H1 (cell line): ENCODE data around the gene NAA25. TPM values are rescaled to one million over a fixed set of nuclear protein-coding genes. Genes with fewer than 3 reads are reported as not detected.

ENCODE experiments used
- CTCF ChIA-PET: fragments of 300-600 bp; sonication (Branson Sonifier 250); formaldehyde crosslinking; loops from one replicate; lab custom pipeline; 2021; ENCODE audit not compliant: partially characterized antibody; lab: Charles Lee
- POLR2A ChIA-PET: fragments of 300-600 bp; sonication (Branson Sonifier 250); formaldehyde crosslinking; loops from one replicate; lab custom pipeline; 2021; ENCODE audit warnings: inconsistent platforms; ENCODE audit not compliant: partially characterized antibody; lab: Charles Lee
- DNase-seq, 2 experiments: peaks; one replicate each; pipeline versions ENCODE4 v3.0.0 to v3.0.0-alpha.2; 2010 to 2022; ENCODE audit warnings: low spot score in 2 of 2, low read depth in 1 of 2, mixed read lengths in 1 of 2
- FAIRE-seq: peaks from 2 replicates; lab custom pipeline; 2011; peaks lifted over from hg19 to GRCh38; lab: Jason Lieb, UNC
- H2AFZ ChIP-seq: 2 replicates; pipeline ENCODE4 v1.8.1; 2012; ENCODE audit warnings: low read length, inconsistent platforms
- H2AK5ac ChIP-seq: 2 replicates; pipeline ENCODE4 v1.6.1; 2013; ENCODE audit warnings: low read depth, low read length
- H2BK120ac ChIP-seq: replicated peaks from 2 replicates; pipeline ENCODE3; 2013; ENCODE audit warnings: low read depth, low read length, inconsistent platforms
- H2BK12ac ChIP-seq: 2 replicates; pipeline ENCODE4 v1.6.1; 2013; ENCODE audit warnings: low read depth, low read length
- H2BK15ac ChIP-seq: 2 replicates; pipeline ENCODE4 v1.6.1; 2013; ENCODE audit warnings: low read length
- H2BK20ac ChIP-seq: 2 replicates; pipeline ENCODE4 v1.6.1; 2013; ENCODE audit warnings: low read length
- H2BK5ac ChIP-seq: 2 replicates; pipeline ENCODE4 v1.6.1; 2013; ENCODE audit warnings: low read depth, low read length
- H3K14ac ChIP-seq: 2 replicates; pipeline ENCODE4 v1.6.1; 2013; ENCODE audit warnings: inconsistent platforms; ENCODE audit not compliant: insufficient read length
- H3K18ac ChIP-seq: 2 replicates; pipeline ENCODE4 v1.6.1; 2013; ENCODE audit warnings: low read length; ENCODE audit errors: extremely low read depth
- H3K23ac ChIP-seq: 2 replicates; pipeline ENCODE4 v1.6.1; 2013; ENCODE audit warnings: inconsistent platforms; ENCODE audit not compliant: insufficient read length
- H3K23me2 ChIP-seq: 2 replicates; pipeline ENCODE4 v1.6.1; 2013; ENCODE audit warnings: low read depth, low read length
- H3K27ac ChIP-seq: 2 replicates; pipeline ENCODE4 v1.6.1; 2011; ENCODE audit warnings: low read depth, low read length, inconsistent platforms
- H3K27me3 ChIP-seq, 4 experiments: replicated peaks in 1 of 4; 1 replicate in 1 of 4; 2 replicates in 3 of 4; pipeline versions ENCODE4 v1.6.1 to v1.8.1; 2011 to 2013; ENCODE audit warnings: low read length in 3 of 4, mild to moderate bottlenecking in 3 of 4, inconsistent platforms in 2 of 4, mixed read lengths in 2 of 4, moderate library complexity in 1 of 4; ENCODE audit not compliant: control insufficient read depth in 3 of 4, insufficient read depth in 3 of 4; ENCODE audit errors: extremely low read depth in 1 of 4
- H3K36me3 ChIP-seq, 4 experiments: 2 replicates each; pipeline versions ENCODE4 v1.6.1 to v1.8.1; 2011 to 2013; ENCODE audit warnings: mild to moderate bottlenecking in 4 of 4, low read length in 3 of 4, moderate library complexity in 2 of 4, control low read depth in 1 of 4, inconsistent platforms in 1 of 4; ENCODE audit not compliant: insufficient read depth in 4 of 4, control insufficient read depth in 2 of 4
- H3K4ac ChIP-seq: replicated peaks from 2 replicates; pipeline ENCODE3; 2013; ENCODE audit warnings: low read length, low read depth, mixed read lengths, inconsistent platforms; ENCODE audit not compliant: insufficient read length
- H3K4me1 ChIP-seq, 4 experiments: replicated peaks in 1 of 4; 1 replicate in 1 of 4; 2 replicates in 3 of 4; pipeline versions ENCODE4 v1.6.1 to v1.8.1; 2011 to 2013; ENCODE audit warnings: low read length in 3 of 4, inconsistent platforms in 2 of 4, mixed read lengths in 1 of 4; ENCODE audit not compliant: insufficient read depth in 4 of 4, control insufficient read depth in 3 of 4
- H3K4me2 ChIP-seq, 2 experiments: 2 replicates each; pipeline versions ENCODE4 v1.6.1 to v1.8.1; 2011 to 2013; ENCODE audit warnings: low read depth in 2 of 2, low read length in 2 of 2, control low read depth in 1 of 2, inconsistent platforms in 1 of 2, mild to moderate bottlenecking in 1 of 2; ENCODE audit not compliant: insufficient read depth in 1 of 2
- H3K4me3 ChIP-seq, 4 experiments: fragments of 200-600, 300-600 bp in 1 of 4; sonication (generic), shearing (Covaris generic), sonication (Bioruptor Twin) in 1 of 4; 2 replicates each; pipeline versions ENCODE4 v1.5.1 to v1.8.1; 2011 to 2016; ENCODE audit warnings: low read length in 4 of 4, low read depth in 3 of 4, control low read depth in 2 of 4, inconsistent platforms in 2 of 4, mild to moderate bottlenecking in 2 of 4, mixed read lengths in 1 of 4, moderate library complexity in 1 of 4; ENCODE audit not compliant: insufficient read depth in 2 of 4; ENCODE audit errors: extremely low read depth in 1 of 4
- H3K56ac ChIP-seq: replicated peaks from 2 replicates; pipeline ENCODE3; 2013; ENCODE audit warnings: low read depth, mild to moderate bottlenecking, mixed read lengths, low read length, inconsistent platforms; ENCODE audit not compliant: insufficient read length
- H3K79me1 ChIP-seq: 2 replicates; pipeline ENCODE4 v1.6.1; 2013; ENCODE audit warnings: low read depth, low read length, control low read depth
- H3K79me2 ChIP-seq, 2 experiments: 2 replicates each; pipeline versions ENCODE4 v1.6.1 to v1.8.1; 2012 to 2013; ENCODE audit warnings: low read length in 2 of 2, mild to moderate bottlenecking in 2 of 2, inconsistent platforms in 1 of 2; ENCODE audit not compliant: insufficient read depth in 2 of 2, control insufficient read depth in 1 of 2
- H3K9ac ChIP-seq, 4 experiments: replicated peaks in 1 of 4; 1 replicate in 1 of 4; 2 replicates in 3 of 4; pipeline versions ENCODE4 v1.6.1 to v1.8.1; 2011 to 2013; ENCODE audit warnings: low read depth in 3 of 4, low read length in 3 of 4, control low read depth in 2 of 4, mild to moderate bottlenecking in 2 of 4, moderate library complexity in 2 of 4, inconsistent platforms in 1 of 4; ENCODE audit errors: extremely low read depth in 1 of 4
- H3K9me3 ChIP-seq, 2 experiments: 2 replicates each; pipeline versions ENCODE4 v1.6.1 to v1.8.1; 2012 to 2013; ENCODE audit warnings: mild to moderate bottlenecking in 2 of 2, moderate library complexity in 2 of 2, control low read depth in 1 of 2, inconsistent platforms in 1 of 2, low read depth in 1 of 2, low read length in 1 of 2, mixed read lengths in 1 of 2; ENCODE audit not compliant: insufficient read depth in 2 of 2
- H4K20me1 ChIP-seq, 2 experiments: replicated peaks in 1 of 2; 2 replicates each; pipeline versions ENCODE3 to v1.8.1; 2011 to 2013; ENCODE audit warnings: inconsistent platforms in 2 of 2, low read length in 2 of 2, mild to moderate bottlenecking in 1 of 2; ENCODE audit not compliant: insufficient read depth in 2 of 2, control insufficient read depth in 1 of 2
- H4K5ac ChIP-seq: 2 replicates; pipeline ENCODE4 v1.6.1; 2013; ENCODE audit warnings: low read length, low read depth, mixed read lengths, inconsistent platforms; ENCODE audit not compliant: insufficient read length
- H4K8ac ChIP-seq: 2 replicates; pipeline ENCODE4 v1.8.0; 2013; ENCODE audit warnings: mild to moderate bottlenecking, moderate library complexity, low read length, inconsistent platforms; ENCODE audit not compliant: insufficient read depth; ENCODE audit errors: extremely low read depth
- H4K91ac ChIP-seq: replicated peaks from 2 replicates; pipeline ENCODE3; 2013; ENCODE audit warnings: low read length, mixed read lengths, inconsistent platforms; ENCODE audit not compliant: insufficient read length
- ASH2L ChIP-seq: fragments of 200-600, 300-600 bp; sonication (generic); IDR thresholded peaks from one replicate; pipeline ENCODE4 v1.7.1; 2017; ENCODE audit warnings: low read length
- BACH1 ChIP-seq: IDR thresholded peaks from 2 replicates; pipeline ENCODE4 v1.6.1; 2012; ENCODE audit warnings: low read length, improper control_type of control experiment
- CBX8 ChIP-seq: fragments of 300-800, 300-1000 bp; sonication (generic); IDR thresholded peaks from 2 replicates; pipeline ENCODE4 v1.7.1; 2016; ENCODE audit warnings: low read depth, low read length, borderline replicate concordance
- CHD1 ChIP-seq: IDR thresholded peaks from 2 replicates; pipeline ENCODE4 v1.6.1; 2012; ENCODE audit warnings: low read depth, low read length, improper control_type of control experiment
- EGR1 ChIP-seq: IDR thresholded peaks from 2 replicates; pipeline ENCODE4 v1.6.1; 2011; ENCODE audit warnings: low read depth, low read length, borderline replicate concordance
- GABPA ChIP-seq: IDR thresholded peaks from 2 replicates; pipeline ENCODE4 v1.6.1; 2011; ENCODE audit warnings: mild to moderate bottlenecking, low read length, moderate library complexity, borderline replicate concordance; ENCODE audit not compliant: insufficient read depth
- GTF2F1 ChIP-seq: IDR thresholded peaks from 2 replicates; pipeline ENCODE4 v1.6.1; 2012; ENCODE audit warnings: low read depth, low read length, improper control_type of control experiment, borderline replicate concordance
- RAD21 ChIP-seq, 2 experiments: IDR thresholded peaks in 1 of 2; conservative IDR thresholded peaks in 1 of 2; 2 replicates each; pipeline ENCODE4 v1.6.1; 2011; ENCODE audit warnings: low read depth in 2 of 2, low read length in 2 of 2, improper control_type of control experiment in 1 of 2, inconsistent platforms in 1 of 2, mild to moderate bottlenecking in 1 of 2, moderate library complexity in 1 of 2
- WGBS, 2 experiments: shearing (Covaris generic) in 1 of 2; methylation state at CpG; one replicate each; pipeline versions ENCODE4 v1.1.6 to v1.1.7; 2013 to 2015; ENCODE audit warnings: low lambda C conversion rate in 2 of 2, mixed read lengths in 2 of 2, inconsistent platforms in 1 of 2, low coverage in 1 of 2, missing lambda C conversion rate in 1 of 2; ENCODE audit not compliant: insufficient replicate concordance in 2 of 2, insufficient coverage in 1 of 2, insufficient read length in 1 of 2; ENCODE audit errors: extremely low coverage in 1 of 2, missing lambda C conversion rate in 1 of 2; 5-methylcytosine and 5-hydroxymethylcytosine counted together
- polyA plus RNA-seq, 7 experiments: library from polyadenylated mRNA; depleted of rRNA in 3 of 7; stranded (reverse) in 5 of 7; unstranded in 2 of 7; fragments of >200 nt in 5 of 7; fragments of 200-250 nt in 2 of 7; gene quantifications; 1 replicate in 5 of 7; 2 replicates in 1 of 7; 4 replicates in 1 of 7; pipeline versions ENCODE4 v1.2.1 to v1.2.3, GENCODE V29; 2011 to 2013; ENCODE audit warnings: missing spikeins in 2 of 7, mixed read lengths in 2 of 7
- total RNA-seq: library from RNA; stranded (reverse); fragmentation: NEBNext Ultra II Directional; extraction: Animal tissue kit (Norgen Biotek cat#: 25700); gene quantifications from 2 replicates; pipeline ENCODE4 v1.2.1, GENCODE V29; 2021

The NAA25 gene
- total and polyA plus RNA-seq, 2 of the 8 experiments (the other 6 are each of a cell fraction or from before 2014, with no cell fraction given) = 10.8 to 60.3 TPM

GRCh38 chr12:112149596-112149995, 41.0 kb upstream of the NAA25 start:
- H3K14ac ChIP-seq = no peak overlapping the region
- ChIA-PET POLR2A (no interaction called here), CTCF (interaction anchor here (0.6 kb wide), 1 partner anchor 882 kb away, joined by 5 read pairs; no protein-coding TSS in a partner anchor)
- H3K4me3 ChIP-seq = no peak overlapping the region
- H3K9me3 ChIP-seq = no peaks in the 10 kb centered on the region; a peak in 1 of 4 replicates
- no peak overlapping the region for H2BK20ac ChIP-seq
- H3K4me2 ChIP-seq = no peak overlapping the region
- H3K9ac ChIP-seq = no peak overlapping the region
- H2BK12ac ChIP-seq = no peak overlapping the region
- H2AFZ ChIP-seq = no peak overlapping the region
- H3K18ac ChIP-seq = no peak overlapping the region
- H3K56ac ChIP-seq = no peak overlapping the region
- peaks cover 13 to 73% (median 50%) of the 10 kb centered on the region in 4 experiments; a peak in 7 of 8 replicates for H3K36me3 ChIP-seq
- no peak overlapping the region for H3K23ac ChIP-seq
- H3K4me1 ChIP-seq = no peaks in the 10 kb centered on the region
- WGBS, 2 experiments = 95% methylated on average over 5 of the region's 5 CpGs; no CpG with 5 or more reads in 1 of the 2 experiments
- H4K5ac ChIP-seq = no peak overlapping the region
- no peak overlapping the region for H2BK120ac ChIP-seq
- H3K79me2 ChIP-seq = no peaks in the 10 kb centered on the region
- no peak overlapping the region for H2AK5ac ChIP-seq
- no peak overlapping the region for H3K27ac ChIP-seq
- H3K23me2 ChIP-seq = no peaks in the 10 kb centered on the region
- H2BK5ac ChIP-seq = no peak overlapping the region
- no peak for FAIRE-seq
- no peak overlapping the region for H3K4ac ChIP-seq
- no peak overlapping the region for H4K8ac ChIP-seq
- no peaks in the 10 kb centered on the region for H3K79me1 ChIP-seq
- no peak overlapping the region for H4K91ac ChIP-seq
- H4K20me1 ChIP-seq = peaks cover 0 to 3% of the 10 kb centered on the region in 2 experiments
- no peak for DNase-seq
- no peaks in the 10 kb centered on the region for H3K27me3 ChIP-seq
- H2BK15ac ChIP-seq = no peak overlapping the region
- TF ChIP-seq CBX8 (no peak), RAD21 (IDR thresholded peaks at IDR 0.05 in 1 of 2, conservative IDR thresholded peaks at IDR 0.05 in 1 of 2; ENCODE audit: low read depth in 2 of 2, low read length in 2 of 2) (no peak), EGR1 (no peak), BACH1 (no peak), ASH2L (no peak), GABPA (no peak), GTF2F1 (no peak), CHD1 (no peak)
